HL-60 (cell line): Measurements from ENCODE around the gene EEF1AKMT1.

ENCODE experiments used
- CTCF ChIP-seq: IDR thresholded peaks from one replicate; pipeline ENCODE4 v1.5.1; 2011; ENCODE audit warnings: low read length, control low read depth, inconsistent platforms; ENCODE audit not compliant: insufficient read depth
- GABPA ChIP-seq: IDR thresholded peaks from 2 replicates; pipeline ENCODE4 v1.6.1; 2012; ENCODE audit warnings: low read depth
- POLR2AphosphoS5 ChIP-seq: IDR thresholded peaks from 2 replicates; pipeline ENCODE4 v1.6.1; 2012; ENCODE audit warnings: low read depth
- SPI1 ChIP-seq: IDR thresholded peaks from 2 replicates; pipeline ENCODE4 v1.6.1; 2012; ENCODE audit warnings: low read depth, mild to moderate bottlenecking, borderline replicate concordance
- TF ChIP-seq, protein P1 (sequence below): IDR thresholded peaks from 2 replicates; pipeline ENCODE4 v1.6.1; 2012; ENCODE audit warnings: low read depth; ENCODE audit not compliant: insufficient replicate concordance

DNA sequence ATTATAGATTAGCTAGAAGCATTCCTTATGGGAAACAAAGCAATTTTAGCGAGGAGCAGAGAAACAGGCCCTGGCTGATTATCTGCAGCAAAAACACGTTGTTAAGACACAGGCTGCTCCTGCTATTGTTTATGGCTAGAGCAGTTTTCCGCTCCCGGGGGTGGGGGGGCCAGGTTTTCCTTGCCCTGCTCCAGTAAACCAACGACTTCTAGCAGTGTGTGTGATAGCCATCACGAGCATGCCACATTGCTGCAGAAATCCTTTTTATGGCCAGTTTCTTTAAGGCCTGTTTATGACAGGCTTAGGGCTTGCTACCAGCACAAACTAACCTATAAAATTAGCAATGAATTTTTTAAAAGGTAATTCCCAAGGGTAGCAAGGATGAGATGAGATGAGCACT is 88.7 kb downstream of the EEF1AKMT1 start:
- TF ChIP-seq CTCF (no peak), GABPA (no peak), POLR2AphosphoS5 (no peak), SPI1 (no peak)
- TF ChIP-seq, protein P1, sequence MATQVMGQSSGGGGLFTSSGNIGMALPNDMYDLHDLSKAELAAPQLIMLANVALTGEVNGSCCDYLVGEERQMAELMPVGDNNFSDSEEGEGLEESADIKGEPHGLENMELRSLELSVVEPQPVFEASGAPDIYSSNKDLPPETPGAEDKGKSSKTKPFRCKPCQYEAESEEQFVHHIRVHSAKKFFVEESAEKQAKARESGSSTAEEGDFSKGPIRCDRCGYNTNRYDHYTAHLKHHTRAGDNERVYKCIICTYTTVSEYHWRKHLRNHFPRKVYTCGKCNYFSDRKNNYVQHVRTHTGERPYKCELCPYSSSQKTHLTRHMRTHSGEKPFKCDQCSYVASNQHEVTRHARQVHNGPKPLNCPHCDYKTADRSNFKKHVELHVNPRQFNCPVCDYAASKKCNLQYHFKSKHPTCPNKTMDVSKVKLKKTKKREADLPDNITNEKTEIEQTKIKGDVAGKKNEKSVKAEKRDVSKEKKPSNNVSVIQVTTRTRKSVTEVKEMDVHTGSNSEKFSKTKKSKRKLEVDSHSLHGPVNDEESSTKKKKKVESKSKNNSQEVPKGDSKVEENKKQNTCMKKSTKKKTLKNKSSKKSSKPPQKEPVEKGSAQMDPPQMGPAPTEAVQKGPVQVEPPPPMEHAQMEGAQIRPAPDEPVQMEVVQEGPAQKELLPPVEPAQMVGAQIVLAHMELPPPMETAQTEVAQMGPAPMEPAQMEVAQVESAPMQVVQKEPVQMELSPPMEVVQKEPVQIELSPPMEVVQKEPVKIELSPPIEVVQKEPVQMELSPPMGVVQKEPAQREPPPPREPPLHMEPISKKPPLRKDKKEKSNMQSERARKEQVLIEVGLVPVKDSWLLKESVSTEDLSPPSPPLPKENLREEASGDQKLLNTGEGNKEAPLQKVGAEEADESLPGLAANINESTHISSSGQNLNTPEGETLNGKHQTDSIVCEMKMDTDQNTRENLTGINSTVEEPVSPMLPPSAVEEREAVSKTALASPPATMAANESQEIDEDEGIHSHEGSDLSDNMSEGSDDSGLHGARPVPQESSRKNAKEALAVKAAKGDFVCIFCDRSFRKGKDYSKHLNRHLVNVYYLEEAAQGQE = no peak
